ENCODE measurements around the gene CLIC6. TPM values are rescaled to one million over a fixed set of nuclear protein-coding genes. Genes with fewer than 3 reads are reported as not detected.

The CLIC6 gene
- total RNA-seq, 1 experiment from 2014 or later = not detected

DNA sequence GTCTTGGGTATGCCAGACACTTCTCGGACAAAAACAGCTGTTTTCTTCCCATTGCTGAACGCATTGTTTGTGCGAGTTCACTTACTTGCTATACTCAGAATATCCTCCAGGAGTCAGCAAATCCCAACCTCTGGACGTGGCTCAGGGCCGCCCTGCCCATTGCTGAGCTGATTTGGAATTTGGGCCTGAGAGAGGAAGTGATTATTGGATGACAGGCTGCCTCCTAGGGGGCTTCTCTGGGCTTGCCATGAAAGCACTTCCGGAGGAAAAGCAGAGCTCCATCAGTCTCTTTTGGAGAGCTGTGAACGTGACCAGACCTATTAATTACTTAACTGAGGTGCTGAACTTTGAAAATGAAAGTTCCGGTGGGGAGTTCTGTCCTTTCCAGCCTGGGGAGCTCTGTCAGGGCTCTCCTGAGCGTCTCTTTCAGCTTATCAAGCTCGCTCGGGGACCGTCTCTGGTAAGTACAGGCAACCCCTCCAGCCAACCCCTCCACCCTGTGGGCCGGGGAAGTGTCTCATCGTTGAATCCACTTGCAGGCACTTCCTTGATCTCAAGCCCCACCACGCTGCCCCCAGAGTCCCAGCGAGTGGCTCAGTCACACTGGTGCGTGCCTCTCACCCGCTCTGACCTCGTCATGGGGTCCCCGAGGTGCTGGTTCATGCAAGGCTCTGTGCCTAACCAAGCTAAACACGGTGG is 76.9 kb downstream of the CLIC6 start:
- H3K27ac Mint-ChIP-seq (ENCODE audit: low read depth, unreplicated experiment) = no peak overlapping the region
- ChIA-PET POLR2A (interaction anchor here (0.7 to 3.8 kb wide), 23 partner anchors 9 to 1187 kb away, joined by 3 to 101 read pairs (median 5); no protein-coding TSS in a partner anchor), CTCF (interaction anchor here (0.6 to 4.5 kb wide), 50 partner anchors 10 to 1282 kb away, joined by 3 to 56 read pairs (median 4); no protein-coding TSS in a partner anchor)
- intact Hi-C loops (cut with micrococcal nuclease) = loop anchor here (1.0 to 10.0 kb wide), 10 partner anchors 52 to 1195 kb away; no protein-coding TSS in a partner anchor
- TF ChIP-seq, protein P1, sequence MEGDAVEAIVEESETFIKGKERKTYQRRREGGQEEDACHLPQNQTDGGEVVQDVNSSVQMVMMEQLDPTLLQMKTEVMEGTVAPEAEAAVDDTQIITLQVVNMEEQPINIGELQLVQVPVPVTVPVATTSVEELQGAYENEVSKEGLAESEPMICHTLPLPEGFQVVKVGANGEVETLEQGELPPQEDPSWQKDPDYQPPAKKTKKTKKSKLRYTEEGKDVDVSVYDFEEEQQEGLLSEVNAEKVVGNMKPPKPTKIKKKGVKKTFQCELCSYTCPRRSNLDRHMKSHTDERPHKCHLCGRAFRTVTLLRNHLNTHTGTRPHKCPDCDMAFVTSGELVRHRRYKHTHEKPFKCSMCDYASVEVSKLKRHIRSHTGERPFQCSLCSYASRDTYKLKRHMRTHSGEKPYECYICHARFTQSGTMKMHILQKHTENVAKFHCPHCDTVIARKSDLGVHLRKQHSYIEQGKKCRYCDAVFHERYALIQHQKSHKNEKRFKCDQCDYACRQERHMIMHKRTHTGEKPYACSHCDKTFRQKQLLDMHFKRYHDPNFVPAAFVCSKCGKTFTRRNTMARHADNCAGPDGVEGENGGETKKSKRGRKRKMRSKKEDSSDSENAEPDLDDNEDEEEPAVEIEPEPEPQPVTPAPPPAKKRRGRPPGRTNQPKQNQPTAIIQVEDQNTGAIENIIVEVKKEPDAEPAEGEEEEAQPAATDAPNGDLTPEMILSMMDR (IDR thresholded peaks at IDR 0.05; ENCODE audit: unreplicated experiment) = peak; percentile 95
- no peaks in the 10 kb centered on the region for H3K36me3 Mint-ChIP-seq (ENCODE audit: insufficient read depth, unreplicated experiment)
- no peak overlapping the region for H3K4me3 Mint-ChIP-seq (ENCODE audit: unreplicated experiment)
- H3K4me1 Mint-ChIP-seq (ENCODE audit: insufficient read depth, unreplicated experiment) = peaks cover 26% of the 10 kb centered on the region
- no peaks in the 10 kb centered on the region for H3K27me3 Mint-ChIP-seq (ENCODE audit: insufficient read depth, unreplicated experiment)
- DNase-seq (ENCODE audit: unreplicated experiment) = peak; percentile 83
- BruUV-seq (replicated peaks) = no TSS peak
- H3K9me3 Mint-ChIP-seq (ENCODE audit: unreplicated experiment) = peaks cover 5% of the 10 kb centered on the region

DNA sequence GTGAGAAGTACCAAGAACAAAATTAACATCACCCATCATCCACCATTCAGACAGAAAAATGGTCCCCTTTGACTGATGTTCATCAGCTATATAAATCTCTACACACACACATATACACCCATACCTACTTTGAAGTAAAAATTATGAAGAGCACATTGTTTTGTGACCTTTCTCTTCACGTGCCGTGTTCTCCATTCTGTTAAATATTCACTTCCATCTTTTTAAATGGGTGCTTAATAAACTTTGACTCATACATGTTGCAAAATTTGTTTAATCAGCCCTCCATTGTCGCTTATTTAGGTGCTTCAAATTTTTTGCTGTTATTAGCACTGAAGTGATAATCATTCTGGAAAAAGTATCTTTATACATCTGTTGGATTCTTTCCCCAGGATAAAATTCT is 80.1 kb downstream of the CLIC6 start:
- DNase-seq (ENCODE audit: unreplicated experiment) = no peak
- BruUV-seq (replicated peaks) = no TSS peak
- intact Hi-C loops (cut with micrococcal nuclease) = loop anchor here (10.0 kb wide), 1 partner anchor 866 kb away; no protein-coding TSS in a partner anchor
- Mint-ChIP-seq H3K9me3 (ENCODE audit: unreplicated experiment) (no peaks in the 10 kb centered on the region), H3K27me3 (ENCODE audit: insufficient read depth, unreplicated experiment) (no peaks in the 10 kb centered on the region), H3K4me1 (ENCODE audit: insufficient read depth, unreplicated experiment) (peaks cover 18% of the 10 kb centered on the region), H3K27ac (ENCODE audit: low read depth, unreplicated experiment) (no peak overlapping the region), H3K36me3 (ENCODE audit: insufficient read depth, unreplicated experiment) (no peaks in the 10 kb centered on the region), H3K4me3 (ENCODE audit: unreplicated experiment) (no peak overlapping the region)
- ChIA-PET CTCF (interaction anchor here (0.6 kb wide), 1 partner anchor 56 kb away, joined by 3 read pairs; no protein-coding TSS in a partner anchor), POLR2A (no interaction called here)
- TF ChIP-seq, protein P1 (IDR thresholded peaks at IDR 0.05; ENCODE audit: unreplicated experiment) = no peak

DNA sequence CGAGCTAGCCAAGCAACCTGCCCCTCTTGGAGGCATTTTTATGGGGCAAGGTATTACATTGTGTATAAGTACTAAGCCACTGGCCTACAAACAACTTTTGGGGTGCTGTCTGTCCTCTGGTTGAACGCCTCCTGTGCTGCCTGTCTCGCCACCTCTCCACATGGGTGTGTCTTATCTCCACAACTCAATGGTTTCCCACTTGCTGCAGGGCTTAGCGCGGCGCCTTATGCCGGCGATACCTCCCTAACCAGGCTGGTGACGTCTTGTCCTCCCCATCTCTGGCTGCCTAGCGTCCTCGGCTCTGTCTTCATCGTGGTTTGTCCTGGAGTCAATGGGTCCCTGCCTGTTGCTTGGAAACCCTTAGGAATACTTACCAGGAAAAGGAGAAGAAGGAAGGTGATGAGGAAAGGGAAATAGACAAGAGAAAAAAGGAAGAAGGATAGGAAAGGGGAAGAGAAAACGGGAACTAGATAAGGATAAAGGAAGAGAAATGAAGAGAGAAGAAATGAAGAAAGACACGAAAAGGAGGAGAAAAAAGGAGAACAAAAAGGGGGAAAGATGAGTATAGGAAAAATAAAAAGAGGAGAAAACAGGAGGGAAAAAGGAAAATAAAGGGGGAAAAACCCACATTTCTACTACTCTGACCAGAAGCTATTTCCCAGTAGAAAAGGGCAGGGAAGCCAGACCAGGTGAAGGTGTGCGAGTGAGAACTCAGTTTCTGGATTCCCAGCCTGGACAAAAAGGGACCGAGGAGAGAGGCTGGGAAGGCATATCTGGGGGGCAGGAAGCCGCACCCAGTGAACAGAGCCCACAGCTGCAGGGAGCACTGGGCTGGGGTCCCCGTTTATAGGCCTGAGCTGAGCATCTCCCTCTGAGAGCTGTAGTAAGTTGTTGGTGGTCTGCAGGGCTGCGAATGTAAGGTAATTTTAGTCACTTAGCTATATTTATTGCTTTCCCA is 86.2 kb downstream of the CLIC6 start:
- Mint-ChIP-seq H3K4me3 (ENCODE audit: unreplicated experiment) (no peak overlapping the region), H3K36me3 (ENCODE audit: insufficient read depth, unreplicated experiment) (no peaks in the 10 kb centered on the region), H3K27ac (ENCODE audit: low read depth, unreplicated experiment) (no peak overlapping the region), H3K27me3 (ENCODE audit: insufficient read depth, unreplicated experiment) (no peaks in the 10 kb centered on the region), H3K4me1 (ENCODE audit: insufficient read depth, unreplicated experiment) (no peaks in the 10 kb centered on the region), H3K9me3 (ENCODE audit: unreplicated experiment) (no peaks in the 10 kb centered on the region)
- TF ChIP-seq, protein P1 (IDR thresholded peaks at IDR 0.05; ENCODE audit: unreplicated experiment) = no peak
- CTCF ChIA-PET = interaction anchor here (0.9 to 1.1 kb wide), 3 partner anchors 9 to 132 kb away, joined by 3 to 4 read pairs (median 3); no protein-coding TSS in a partner anchor
- intact Hi-C loops (cut with micrococcal nuclease) = no loop called here
- DNase-seq (ENCODE audit: unreplicated experiment) = no peak
- POLR2A ChIA-PET = interaction anchor here (0.6 to 1.4 kb wide), 5 partner anchors 9 to 134 kb away, joined by 3 to 4 read pairs (median 3); no protein-coding TSS in a partner anchor
- BruUV-seq (replicated peaks) = no TSS peak

All from MCF 10A (cell line).